ENCODE data around the gene FSTL4.

Gene FSTL4

GRCh38 chr5:133265720-133266526 lies 346.4 kb downstream of the FSTL4 start:
- no peak for DNase-seq (ENCODE audit: low read depth in 2 of 2)

GRCh38 chr5:133265257-133265656 lies 347.1 kb downstream of the FSTL4 start:
- no peak for DNase-seq (ENCODE audit: low read depth in 2 of 2)

DNA sequence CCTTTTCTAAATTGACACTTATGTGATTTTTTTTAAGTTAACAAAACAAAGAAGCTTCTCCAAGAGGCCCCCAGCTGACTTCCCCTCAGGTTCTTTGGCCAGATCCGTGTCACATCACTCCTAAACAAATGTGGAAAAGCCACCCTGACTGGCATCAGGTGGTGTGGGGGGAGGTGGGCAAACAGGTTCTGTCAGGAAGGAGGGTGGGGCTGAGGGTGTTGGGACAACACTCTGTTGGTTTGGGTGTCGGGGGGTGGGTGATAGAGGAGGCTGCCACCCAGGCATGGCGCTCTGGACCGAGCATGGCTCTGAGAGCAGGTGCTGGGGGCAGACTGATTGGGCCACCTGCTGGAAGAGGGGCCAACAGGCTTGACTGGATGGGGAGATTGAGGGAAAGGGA lies 349.7 kb downstream of the FSTL4 start:
- DNase-seq (ENCODE audit: low read depth in 2 of 2) = no peak

- no peak for DNase-seq (ENCODE audit: low read depth in 2 of 2)
These were observed 350.3 kb downstream of the FSTL4 start for GRCh38 chr5:133261993-133262392.

DNA sequence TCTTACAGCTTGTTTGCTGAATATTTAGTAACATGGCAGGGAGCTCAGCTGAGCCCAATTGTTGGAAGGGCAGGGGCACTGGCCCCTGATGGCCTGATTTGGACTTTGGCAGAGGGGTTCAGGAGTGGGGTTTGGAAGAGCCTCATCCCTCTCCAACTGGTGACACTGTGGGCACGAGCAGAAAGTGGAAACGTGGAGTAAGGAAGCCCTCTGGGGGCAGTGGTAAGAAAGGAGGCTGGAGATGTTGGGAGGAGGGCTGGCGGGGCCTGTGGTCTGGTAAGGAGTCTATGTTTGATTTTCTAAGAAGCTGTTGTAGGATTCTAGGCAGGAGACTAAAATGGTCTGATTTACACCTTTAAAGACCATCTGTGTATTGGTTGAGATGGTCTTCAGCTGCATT lies 351.6 kb downstream of the FSTL4 start:
- DNase-seq (ENCODE audit: low read depth in 2 of 2) = no peak

- DNase-seq (ENCODE audit: low read depth in 2 of 2) = no peak
These were observed 352.9 kb downstream of the FSTL4 start for GRCh38 chr5:133259199-133259997.

- DNase-seq (ENCODE audit: low read depth in 2 of 2) = no peak
These were observed 354.4 kb downstream of the FSTL4 start for GRCh38 chr5:133257977-133258376.

DNA sequence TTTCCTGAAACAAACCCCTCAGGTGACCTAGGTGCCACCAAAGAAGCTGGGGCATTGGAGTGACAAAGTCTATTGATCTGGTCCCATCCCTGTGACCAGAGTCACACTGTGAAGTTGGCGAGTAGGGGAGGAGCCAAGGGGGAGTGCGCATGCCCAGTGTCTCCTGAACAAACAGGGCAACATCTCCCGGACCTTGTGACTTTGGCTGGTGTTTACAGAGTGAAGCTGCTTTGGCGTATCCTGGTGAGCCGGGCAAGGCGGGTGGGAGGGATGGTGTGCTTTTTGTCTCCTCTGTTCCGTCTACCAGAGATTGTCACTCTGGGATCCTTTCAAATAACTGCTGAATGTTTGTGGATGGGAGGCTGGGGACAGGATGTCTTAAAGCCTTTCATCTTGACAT lies 356.1 kb downstream of the FSTL4 start:
- DNase-seq (ENCODE audit: low read depth in 2 of 2) = no peak

DNA sequence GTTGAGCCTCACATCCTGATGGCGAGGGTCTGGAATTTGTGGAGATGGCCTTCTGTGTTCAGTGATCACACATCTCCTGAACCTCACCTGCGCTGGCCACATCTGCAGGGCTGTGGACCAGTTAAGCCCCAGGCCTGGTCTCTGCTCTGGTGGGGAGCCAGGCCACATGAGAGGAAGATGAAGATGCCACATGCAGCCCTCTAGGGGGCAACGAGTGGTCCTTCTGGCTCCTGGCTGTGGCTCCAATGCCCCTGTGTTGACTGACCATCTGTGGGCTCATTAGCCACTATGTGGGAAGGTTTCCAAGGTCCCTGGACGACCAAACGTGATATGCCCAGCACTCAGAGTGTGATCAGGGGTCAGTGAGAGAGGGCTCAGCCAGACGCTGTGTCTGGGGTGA lies 357.5 kb downstream of the FSTL4 start:
- DNase-seq (ENCODE audit: low read depth in 2 of 2) = no peak

GRCh38 chr5:133253671-133254070 lies 358.7 kb downstream of the FSTL4 start:
- no peak for DNase-seq (ENCODE audit: low read depth in 2 of 2)

DNA sequence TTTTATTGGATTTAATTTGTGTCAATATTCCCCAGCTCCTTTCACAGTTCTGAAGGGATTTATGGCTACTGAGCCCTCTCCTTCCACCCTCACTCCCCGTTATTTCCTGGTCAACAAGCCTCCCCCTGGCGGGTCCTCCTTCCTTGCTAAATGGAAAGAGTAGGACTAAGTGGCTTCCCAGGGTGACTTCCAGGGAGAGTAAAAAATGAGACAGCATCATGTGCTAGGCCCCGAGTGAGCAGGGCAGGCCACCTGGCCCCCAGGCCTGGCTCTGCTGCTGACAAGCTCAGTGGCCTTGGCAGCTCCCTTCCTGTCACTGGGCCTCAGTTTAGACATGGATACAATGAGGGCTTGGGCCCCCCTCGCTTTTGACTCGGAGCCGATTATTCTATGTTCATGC lies 359.3 kb downstream of the FSTL4 start:
- no peak for DNase-seq (ENCODE audit: low read depth in 2 of 2)

GRCh38 chr5:133252133-133252480 lies 360.2 kb downstream of the FSTL4 start:
- no peak for DNase-seq (ENCODE audit: low read depth in 2 of 2)

DNA sequence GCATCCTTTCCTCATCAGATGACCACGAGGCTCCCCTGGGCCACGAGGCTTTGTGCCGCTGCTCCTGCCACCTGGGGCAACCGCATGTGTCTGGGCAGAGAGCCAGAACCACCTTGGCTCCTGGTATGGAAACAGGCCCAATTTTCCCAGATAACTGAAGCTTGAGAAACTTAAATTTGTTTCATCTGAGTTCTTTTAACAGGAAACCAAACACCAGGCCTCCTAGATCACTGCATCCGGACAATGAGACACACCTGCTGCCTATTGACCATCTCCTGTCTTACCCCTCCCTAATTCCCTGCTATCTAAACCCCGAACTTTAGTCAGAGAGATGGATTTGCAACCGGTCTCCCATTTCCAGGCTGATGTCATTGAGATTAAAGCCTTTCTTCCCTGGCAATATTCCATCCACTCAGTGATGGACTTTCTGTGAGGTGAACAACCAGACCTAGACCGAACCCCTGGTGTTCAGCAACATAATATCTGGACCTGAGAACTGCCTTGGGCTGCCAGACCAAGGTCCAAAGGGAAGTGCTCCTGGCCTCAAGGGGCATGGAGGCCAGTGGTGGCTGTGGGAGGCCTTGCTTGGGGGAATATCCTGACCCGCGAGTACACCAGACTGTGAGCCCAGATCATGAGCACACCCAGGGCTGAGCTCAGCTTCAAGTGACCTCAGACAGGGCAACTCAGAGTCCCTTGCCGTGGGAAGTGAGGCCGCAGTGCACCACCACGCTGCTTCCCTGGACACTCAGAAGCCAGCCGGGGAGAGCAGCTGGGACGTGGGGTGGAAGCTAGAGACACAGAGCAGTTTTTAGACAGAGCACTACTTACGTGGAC lies 360.8 kb downstream of the FSTL4 start:
- DNase-seq (ENCODE audit: low read depth in 2 of 2) = no peak

DNA sequence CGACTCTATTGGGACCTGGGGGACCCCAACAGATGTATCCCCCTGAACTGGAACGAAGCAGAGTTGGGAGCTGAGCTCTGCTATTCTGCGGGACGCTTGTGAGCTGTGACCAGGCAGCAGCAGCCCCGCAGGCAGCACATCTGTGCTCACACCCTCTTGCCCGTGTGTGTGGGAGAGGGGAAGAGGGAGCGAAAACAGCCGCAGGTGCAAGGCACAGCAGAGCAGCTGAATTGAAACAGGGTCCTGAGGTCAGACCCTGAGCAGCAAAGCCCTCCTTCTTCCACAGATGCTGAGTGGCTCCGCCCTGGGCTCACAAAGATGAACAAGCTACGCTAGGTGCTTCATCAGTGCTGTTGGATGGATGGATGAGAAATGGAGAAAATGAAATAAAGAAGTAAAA lies 361.8 kb downstream of the FSTL4 start:
- no peak for DNase-seq (ENCODE audit: low read depth in 2 of 2)

GRCh38 chr5:133249593-133249992 lies 362.7 kb downstream of the FSTL4 start:
- DNase-seq (ENCODE audit: low read depth in 2 of 2) = no peak

DNA sequence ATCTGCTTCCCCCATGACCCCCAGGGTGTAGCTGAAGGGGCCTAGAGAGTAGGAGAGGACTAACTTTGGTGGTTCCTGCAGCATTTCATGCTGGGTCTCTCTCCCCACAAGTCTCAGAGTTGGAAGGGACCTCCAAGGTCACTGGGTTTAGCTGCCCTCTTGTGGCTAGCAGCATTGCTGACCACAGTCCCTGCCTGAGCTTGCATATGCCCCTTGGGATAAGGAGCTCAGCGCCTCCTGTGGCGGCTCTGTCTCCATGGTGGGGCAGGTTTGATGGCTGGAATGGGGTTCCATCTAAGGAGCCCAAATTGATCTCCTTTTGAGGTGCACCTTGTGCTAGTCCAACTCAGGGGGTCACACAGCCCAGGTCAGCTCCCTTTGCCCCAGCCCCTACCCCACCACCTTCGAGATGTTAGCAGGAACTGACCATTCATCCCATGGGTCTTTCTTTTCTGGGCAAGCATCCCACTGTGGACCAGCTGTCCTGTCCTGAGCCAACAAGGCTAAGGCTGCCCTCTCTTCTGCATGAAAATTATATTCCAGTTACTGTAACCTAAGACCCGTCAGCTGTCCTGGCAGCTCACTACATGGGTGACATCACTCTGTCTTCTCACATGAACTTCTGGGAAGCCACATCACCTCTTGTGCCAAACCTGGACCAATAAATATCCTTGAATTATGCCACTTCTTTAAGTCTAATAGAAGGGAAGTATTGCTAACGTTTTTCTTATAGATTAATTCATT lies 364.3 kb downstream of the FSTL4 start:
- DNase-seq (ENCODE audit: low read depth in 2 of 2) = no peak

GRCh38 chr5:133247151-133247709 lies 365.1 kb downstream of the FSTL4 start:
- no peak for DNase-seq (ENCODE audit: low read depth in 2 of 2)

GRCh38 chr5:133246376-133247150 lies 365.8 kb downstream of the FSTL4 start:
- DNase-seq (ENCODE audit: low read depth in 2 of 2) = no peak

DNA sequence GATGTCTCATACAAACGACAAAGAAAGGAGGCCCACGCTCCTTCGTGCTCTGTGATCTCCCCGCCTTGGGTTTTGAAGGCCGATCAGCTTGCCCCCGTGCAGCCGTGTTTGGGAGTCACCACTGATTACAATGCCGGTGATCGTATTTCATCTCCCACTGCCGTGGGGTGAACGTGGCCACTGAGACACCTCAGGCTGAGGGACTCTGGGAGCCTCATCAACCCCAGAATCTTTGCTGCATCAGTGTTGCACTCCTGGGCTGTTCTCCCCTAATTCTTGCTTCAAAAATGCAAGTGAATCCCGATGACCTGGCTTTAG lies 366.3 kb downstream of the FSTL4 start:
- DNase-seq (ENCODE audit: low read depth in 2 of 2) = no peak

DNA sequence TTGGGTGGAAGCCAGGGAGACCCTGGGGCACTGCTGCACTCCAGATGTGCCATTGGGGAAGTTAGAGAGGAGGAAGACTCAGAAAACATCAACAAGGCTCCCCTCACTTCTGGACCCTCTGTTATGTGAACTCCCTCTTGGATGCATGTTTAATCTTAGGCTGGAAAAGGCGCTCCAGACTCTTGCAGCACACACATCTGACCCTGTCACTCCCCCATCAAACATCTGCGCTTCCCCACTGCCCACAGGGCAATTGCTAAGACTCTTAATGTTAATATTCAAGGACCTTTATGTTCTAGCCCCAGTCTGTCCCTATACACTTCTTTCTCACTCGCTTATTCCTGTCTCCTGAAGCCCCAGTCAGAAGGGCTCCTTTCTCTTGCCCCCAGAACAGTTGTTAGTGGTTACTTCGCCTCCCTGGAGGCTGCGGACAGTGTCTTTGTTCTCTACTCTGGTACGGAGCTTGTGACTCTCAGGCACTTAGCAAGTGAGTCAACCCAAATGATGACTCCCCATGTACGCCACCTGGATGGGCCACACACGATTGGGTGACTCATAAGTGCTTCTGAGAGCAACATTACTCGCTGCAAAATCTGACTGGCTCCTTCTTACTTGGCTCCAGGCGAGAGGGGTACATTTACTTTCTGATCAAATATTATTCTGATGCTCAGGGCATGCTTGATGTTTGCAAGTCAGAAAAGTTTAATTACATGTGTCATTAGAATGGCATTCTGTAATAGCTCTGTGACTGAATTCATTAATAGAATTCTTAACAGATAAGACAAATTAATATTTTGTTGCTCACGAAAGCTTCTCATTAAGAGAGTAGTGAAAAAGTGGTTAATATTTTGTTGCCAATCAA lies 366.9 kb downstream of the FSTL4 start:
- no peak for DNase-seq (ENCODE audit: low read depth in 2 of 2)
